ENCODE measurements around the gene OPN3. TPM values are rescaled to one million over a fixed set of nuclear protein-coding genes. Genes with fewer than 3 reads are reported as not detected.

OPN3 gene
- total and polyA plus RNA-seq, 2 of the 4 experiments (the other 2 are of a cell fraction): 16.4 to 21.9 TPM

DNA sequence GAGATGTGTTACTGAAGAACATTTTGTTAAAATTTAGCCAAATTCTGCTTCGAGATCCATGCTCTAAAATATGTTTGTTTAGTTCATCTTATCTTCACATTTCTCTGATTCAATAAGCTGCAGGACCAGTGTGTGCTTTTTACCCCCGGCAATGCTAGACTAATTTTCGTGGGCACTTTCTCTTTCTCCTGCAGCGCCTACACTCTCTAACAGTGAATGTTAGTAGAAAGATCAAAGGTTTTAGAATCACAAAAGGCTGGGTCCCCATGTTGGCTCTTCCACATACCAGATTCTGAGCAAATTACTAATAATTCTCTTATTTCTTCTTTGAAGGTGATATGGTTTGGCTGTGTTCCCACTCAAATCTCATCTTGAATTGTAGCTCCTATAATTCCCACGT lies 8.5 kb downstream of the OPN3 start:
- Histone ChIP-seq H4K8ac (ENCODE audit: low read depth in 2 of 2, low read length in 2 of 2) (no peak overlapping the region), H2BK120ac (ENCODE audit: low read depth, low read length) (no peak overlapping the region), H3K4me1 (ENCODE audit: control insufficient read depth, insufficient read depth, low read length) (peaks cover 4% of the 10 kb centered on the region), H2BK20ac (ENCODE audit: low read depth, low read length) (no peak overlapping the region), H3K9me3 (ENCODE audit: control insufficient read depth, insufficient read depth, low read length) (no peaks in the 10 kb centered on the region), H3K79me1 (ENCODE audit: low read depth in 1 of 2, low read length in 2 of 2) (peaks cover 4 to 18% of the 10 kb centered on the region in 2 experiments; a peak in 3 of 4 replicates), H2BK5ac (ENCODE audit: low read depth, low read length, poor library complexity, severe bottlenecking) (no peak overlapping the region), H3K4me3 (ENCODE audit: insufficient read depth, low read depth, low read length) (no peak overlapping the region), H2AK9ac (replicated peaks; ENCODE audit: low read depth, low read length, poor library complexity) (no peak overlapping the region), H3K23ac (ENCODE audit: low read depth, low read length) (no peak overlapping the region), H4K91ac (ENCODE audit: insufficient read depth, low read depth, low read length) (no peak overlapping the region), H3K56ac (ENCODE audit: extremely low read depth, insufficient read depth, low read length) (no peak overlapping the region), H2BK15ac (ENCODE audit: low read depth, low read length) (no peak overlapping the region), H3K9ac (ENCODE audit: low read depth, low read length) (no peak overlapping the region), H3K18ac (ENCODE audit: low read depth, low read length) (no peak overlapping the region), H4K5ac (ENCODE audit: low read depth, low read length) (no peak overlapping the region), H3K27ac (ENCODE audit: insufficient read depth, low read length) (no peak overlapping the region), H3K36me3 (ENCODE audit: control insufficient read depth, insufficient read depth, low read length) (peaks cover 5% of the 10 kb centered on the region), H2AFZ (replicated peaks; ENCODE audit: low read length, poor library complexity) (no peak overlapping the region), H3K14ac (replicated peaks; ENCODE audit: low read depth, low read length) (no peak overlapping the region), H3K4ac (ENCODE audit: low read depth, low read length) (no peak overlapping the region), H3K9me1 (ENCODE audit: insufficient read depth, low read length) (peaks cover under 1% of the 10 kb centered on the region; the same call in 1 of the 2 replicates), H4K20me1 (ENCODE audit: insufficient read depth, low read length) (no peaks in the 10 kb centered on the region), H2AK5ac (ENCODE audit: low read depth, low read length) (no peak overlapping the region), H3K4me2 (ENCODE audit: low read depth, low read length) (no peak overlapping the region), H3K27me3 (ENCODE audit: control insufficient read depth, insufficient read depth, low read length) (no peaks in the 10 kb centered on the region)
- no CpG with 5 or more reads among the region's 5 CpGs for WGBS, 2 experiments (ENCODE audit: extremely low coverage in 2 of 2, insufficient read length in 1 of 2)
- in situ Hi-C loops (cut with MboI; ENCODE audit: low sequenced_read_pairs): no loop called here
- intact Hi-C loops (cut with micrococcal nuclease): no loop called here
- dilution Hi-C loops (cut with HindIII; ENCODE audit: low sequenced_read_pairs, unreplicated experiment): no loop called here
- ChIA-PET CTCF (no interaction called here), POLR2A (ENCODE audit: unreplicated experiment) (no interaction called here)
- TF ChIP-seq POLR2A (IDR thresholded peaks at IDR 0.05; ENCODE audit: low read depth, low read length): no peak
- TF ChIP-seq BHLHE40 (IDR thresholded peaks at IDR 0.05; ENCODE audit: low read depth, low read length): no peak
- TF ChIP-seq RFX5 (IDR thresholded peaks at IDR 0.05; ENCODE audit: low read depth, low read length): no peak
- TF ChIP-seq MAZ (IDR thresholded peaks at IDR 0.05; ENCODE audit: borderline replicate concordance, low read depth, low read length): no peak
- TF ChIP-seq SMC3 (IDR thresholded peaks at IDR 0.05; ENCODE audit: low read depth, low read length): no peak
- TF ChIP-seq MXI1 (IDR thresholded peaks at IDR 0.05; ENCODE audit: borderline replicate concordance, low read depth, low read length): no peak
- no peak for TF ChIP-seq NFE2L2 (IDR thresholded peaks at IDR 0.05; ENCODE audit: low read depth, low read length)
- TF ChIP-seq, protein P1, sequence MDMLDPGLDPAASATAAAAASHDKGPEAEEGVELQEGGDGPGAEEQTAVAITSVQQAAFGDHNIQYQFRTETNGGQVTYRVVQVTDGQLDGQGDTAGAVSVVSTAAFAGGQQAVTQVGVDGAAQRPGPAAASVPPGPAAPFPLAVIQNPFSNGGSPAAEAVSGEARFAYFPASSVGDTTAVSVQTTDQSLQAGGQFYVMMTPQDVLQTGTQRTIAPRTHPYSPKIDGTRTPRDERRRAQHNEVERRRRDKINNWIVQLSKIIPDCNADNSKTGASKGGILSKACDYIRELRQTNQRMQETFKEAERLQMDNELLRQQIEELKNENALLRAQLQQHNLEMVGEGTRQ (IDR thresholded peaks at IDR 0.05; ENCODE audit: low read depth, low read length): no peak
- ATAC-seq (ENCODE audit: low read depth) (no peak), DNase-seq (no peak)
- BruUV-seq (replicated peaks): no TSS peak

Measured in IMR-90 (cell line).